Activated CD4-positive, alpha-beta T cell treated with anti-CD3 and anti-CD28 coated beads for 36 hours (primary cell): ENCODE data around the gene RNU1-3. TPM values are rescaled to one million over a fixed set of nuclear protein-coding genes. Genes with fewer than 3 reads are reported as not detected.
"Not testable (repeated sequence)": the region's sequence is repeated elsewhere in the genome, so short reads cannot be mapped to it uniquely, and the experiment has no call there.

Experiments used
- ATAC-seq: fragments of 200-7000 bp; cut with Tn5 transposase; one replicate; pipeline ENCODE4 v1.10.0; 2021; ENCODE audit warnings: mild to moderate bottlenecking, moderate library complexity
- CTCF ChIA-PET: fragments of 350-600 bp; sonication (Branson Sonifier 250); formaldehyde crosslinking; loops from one replicate; lab custom pipeline; 2021; ENCODE audit warnings: antibody characterized with exemption; lab: Charles Lee
- POLR2A ChIA-PET: fragments of 350-600 bp; sonication (Branson Sonifier 250); formaldehyde crosslinking; loops from one replicate; lab custom pipeline; 2021; ENCODE audit warnings: antibody characterized with exemption, inconsistent platforms; lab: Charles Lee
- DNase-seq: peaks from one replicate; pipeline ENCODE4 v3.0.0-alpha.2; 2020
- H3K27ac Mint-ChIP-seq: one replicate; pipeline ENCODE4 v1.8.0; 2021; ENCODE audit warnings: mixed read lengths
- H3K27me3 Mint-ChIP-seq: one replicate; pipeline ENCODE4 v1.8.0; 2021; ENCODE audit warnings: mixed read lengths
- H3K36me3 Mint-ChIP-seq: one replicate; pipeline ENCODE4 v1.8.0; 2021; ENCODE audit warnings: low read depth, mixed read lengths
- H3K4me1 Mint-ChIP-seq: one replicate; pipeline ENCODE4 v1.8.0; 2021; ENCODE audit warnings: mixed read lengths
- H3K4me3 Mint-ChIP-seq: one replicate; pipeline ENCODE4 v1.8.0; 2021; ENCODE audit warnings: mild to moderate bottlenecking, moderate library complexity, mixed read lengths
- H3K9me3 Mint-ChIP-seq: one replicate; pipeline ENCODE4 v1.8.0; 2021; ENCODE audit warnings: low read depth, mixed read lengths
- intact Hi-C, 2 experiments: fragments of 100-400 bp; cut with DNase I in 1 of 2; cut with micrococcal nuclease in 1 of 2; formaldehyde crosslinking; loops; one replicate each; pipeline versions ENCODE4 v1.14.2 to v1.15.1; 2022 to 2024; cut with DNase I, micrococcal nuclease
- total RNA-seq, 2 experiments: library from RNA; stranded (reverse); gene quantifications; one replicate each; pipeline ENCODE4 v1.2.3, GENCODE V29; 2021

The RNU1-3 gene
- total RNA-seq, 2 experiments from 2014 or later: 1,573 to 2,291 TPM

DNA sequence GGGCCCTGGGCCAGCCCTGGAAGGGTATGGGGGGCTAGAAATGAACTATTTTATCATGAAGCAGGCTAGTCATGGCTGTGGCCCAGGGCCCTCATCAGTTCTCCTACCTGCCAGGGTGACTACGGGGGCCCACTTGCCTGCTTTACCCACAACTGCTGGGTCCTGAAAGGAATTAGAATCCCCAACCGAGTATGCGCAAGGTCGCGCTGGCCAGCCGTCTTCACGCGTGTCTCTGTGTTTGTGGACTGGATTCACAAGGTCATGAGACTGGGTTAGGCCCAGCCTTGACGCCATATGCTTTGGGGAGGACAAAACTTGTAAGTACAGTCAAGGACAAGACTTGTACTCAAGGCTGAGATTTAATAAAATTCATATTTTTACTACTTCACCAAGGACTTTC, 16.8 kb downstream of the RNU1-3 start:
- CTCF ChIA-PET, POLR2A ChIA-PET, H3K36me3 Mint-ChIP-seq, H3K27me3 Mint-ChIP-seq, H3K4me1 Mint-ChIP-seq, H3K27ac Mint-ChIP-seq, H3K4me3 Mint-ChIP-seq, ATAC-seq, DNase-seq, intact Hi-C loops, H3K9me3 Mint-ChIP-seq: not testable (repeated sequence)

DNA sequence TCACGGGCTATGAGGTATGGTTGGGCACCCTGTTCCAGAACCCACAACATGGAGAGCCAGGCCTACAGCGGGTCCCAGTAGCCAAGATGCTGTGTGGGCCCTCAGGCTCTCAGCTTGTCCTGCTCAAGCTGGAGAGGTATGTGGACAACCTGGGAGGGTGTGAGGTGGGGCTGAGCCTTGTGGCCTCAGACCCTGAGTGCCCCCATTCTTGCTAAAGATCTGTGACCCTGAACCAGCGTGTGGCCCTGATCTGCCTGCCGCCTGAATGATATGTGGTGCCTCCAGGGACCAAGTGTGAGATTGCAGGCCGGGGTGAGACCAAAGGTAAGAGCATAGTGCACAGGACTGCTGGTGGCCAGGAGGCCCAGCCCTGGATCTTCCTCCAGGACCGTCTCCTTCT, 17.4 kb downstream of the RNU1-3 start:
- intact Hi-C loops, H3K4me1 Mint-ChIP-seq, H3K27me3 Mint-ChIP-seq, H3K4me3 Mint-ChIP-seq, H3K9me3 Mint-ChIP-seq, ATAC-seq, H3K27ac Mint-ChIP-seq, CTCF ChIA-PET, H3K36me3 Mint-ChIP-seq, POLR2A ChIA-PET: not testable (repeated sequence)
- peak; percentile 14 for DNase-seq

DNA sequence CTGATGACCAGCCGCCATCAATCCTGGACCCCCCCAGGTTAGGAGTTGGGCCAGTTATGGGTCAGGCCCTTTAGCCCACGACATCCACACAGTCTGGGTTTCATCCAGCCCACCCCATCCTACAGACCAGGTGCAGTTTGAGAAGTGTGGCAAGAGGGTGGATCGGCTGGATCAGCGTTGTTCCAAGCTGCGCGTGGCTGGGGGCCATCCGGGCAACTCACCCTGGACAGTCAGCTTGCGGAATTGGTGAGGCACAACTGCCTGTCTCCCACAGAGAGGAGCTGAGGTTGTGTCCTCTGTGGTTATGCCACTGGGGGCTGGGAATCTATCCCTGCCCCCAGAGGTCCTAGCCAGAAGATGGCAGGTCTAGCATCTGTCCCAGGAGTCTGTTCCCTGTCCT, 18.0 kb downstream of the RNU1-3 start:
- POLR2A ChIA-PET, H3K27ac Mint-ChIP-seq, H3K9me3 Mint-ChIP-seq, ATAC-seq, H3K4me3 Mint-ChIP-seq, intact Hi-C loops, H3K27me3 Mint-ChIP-seq, H3K36me3 Mint-ChIP-seq, H3K4me1 Mint-ChIP-seq, CTCF ChIA-PET: not testable (repeated sequence)
- peak; percentile 2 for DNase-seq

DNA sequence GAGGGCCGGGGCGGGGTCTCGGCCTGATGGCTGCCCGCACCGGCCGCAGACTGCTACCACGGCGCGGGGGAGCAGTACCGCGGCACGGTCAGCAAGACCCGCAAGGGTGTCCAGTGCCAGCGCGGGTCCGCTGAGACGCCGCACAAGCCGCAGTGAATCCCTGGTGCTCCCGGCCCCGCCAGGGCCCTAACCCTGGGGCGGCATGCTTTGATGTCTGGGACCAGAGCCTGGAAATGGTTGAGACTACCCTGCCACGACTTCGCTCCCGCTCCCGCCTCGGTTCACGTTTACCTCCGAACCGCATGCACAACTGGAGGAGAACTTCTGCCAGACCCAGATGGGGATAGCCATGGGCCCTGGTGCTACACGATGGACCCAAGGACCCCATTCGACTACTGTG, 18.5 kb downstream of the RNU1-3 start:
- H3K27ac Mint-ChIP-seq, POLR2A ChIA-PET, H3K4me1 Mint-ChIP-seq, H3K9me3 Mint-ChIP-seq, H3K36me3 Mint-ChIP-seq, H3K27me3 Mint-ChIP-seq, ATAC-seq, CTCF ChIA-PET, intact Hi-C loops, H3K4me3 Mint-ChIP-seq: not testable (repeated sequence)
- DNase-seq: peak; percentile 2

DNA sequence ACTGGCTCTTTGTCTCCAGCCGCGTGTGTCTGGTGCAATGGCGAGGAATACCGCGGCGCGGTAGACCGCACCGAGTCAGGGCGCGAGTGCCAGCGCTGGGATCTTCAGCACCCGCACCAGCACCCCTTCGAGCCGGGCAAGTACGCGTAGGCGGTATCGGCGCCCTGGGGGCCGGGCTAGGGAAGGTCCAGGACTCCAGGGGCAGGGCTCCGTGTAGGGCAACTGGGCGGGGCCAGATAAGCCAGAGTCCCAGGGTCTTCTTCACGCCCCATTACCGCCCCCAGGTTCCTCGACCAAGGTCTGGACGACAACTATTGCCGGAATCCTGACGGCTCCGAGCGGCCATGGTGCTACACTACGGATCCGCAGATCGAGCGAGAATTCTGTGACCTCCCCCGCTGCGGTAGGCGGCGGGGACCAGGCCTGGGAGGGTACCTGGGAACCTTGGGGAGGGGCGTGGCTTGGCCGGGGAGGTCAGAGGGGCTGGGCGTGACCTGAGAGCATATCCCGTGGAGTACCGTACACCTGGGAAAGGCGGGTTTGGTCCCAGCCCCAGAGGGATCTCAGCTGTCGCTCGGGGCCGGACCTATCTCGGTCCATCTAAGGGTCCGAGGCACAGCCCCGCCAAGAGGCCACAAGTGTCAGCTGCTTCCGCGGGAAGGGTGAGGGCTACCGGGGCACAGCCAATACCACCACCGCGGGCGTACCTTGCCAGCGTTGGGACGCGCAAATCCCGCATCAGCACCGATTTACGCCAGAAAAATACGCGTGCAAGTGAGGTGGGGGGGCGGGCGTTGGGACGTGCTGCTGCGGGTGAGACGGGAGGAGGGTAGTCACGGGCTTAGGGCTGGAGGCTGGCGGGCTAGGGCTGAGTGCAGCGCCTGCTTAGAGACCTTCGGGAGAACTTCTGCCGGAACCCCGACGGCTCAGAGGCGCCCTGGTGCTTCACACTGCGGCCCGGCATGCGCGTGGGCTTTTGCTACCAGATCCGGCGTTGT, 19.3 kb downstream of the RNU1-3 start:
- H3K27ac Mint-ChIP-seq, H3K4me1 Mint-ChIP-seq, H3K36me3 Mint-ChIP-seq, ATAC-seq, H3K4me3 Mint-ChIP-seq, H3K9me3 Mint-ChIP-seq, POLR2A ChIA-PET, CTCF ChIA-PET, intact Hi-C loops, H3K27me3 Mint-ChIP-seq: not testable (repeated sequence)
- DNase-seq: peak; percentile 66

DNA sequence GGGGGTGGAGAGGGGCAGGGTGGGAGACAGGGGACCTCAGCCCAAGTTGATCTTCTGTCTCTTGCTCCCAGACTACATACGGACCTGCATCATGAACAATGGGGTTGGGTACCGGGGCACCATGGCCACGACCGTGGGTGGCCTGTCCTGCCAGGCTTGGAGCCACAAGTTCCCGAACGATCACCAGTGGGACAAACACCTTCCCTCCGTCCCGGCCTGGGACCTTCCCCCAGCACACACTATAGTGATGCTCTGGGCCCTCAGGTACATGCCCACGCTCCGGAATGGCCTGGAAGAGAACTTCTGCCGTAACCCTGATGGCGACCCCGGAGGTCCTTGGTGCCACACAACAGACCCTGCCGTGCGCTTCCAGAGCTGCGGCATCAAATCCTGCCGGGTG, 20.0 kb downstream of the RNU1-3 start:
- ATAC-seq, H3K4me1 Mint-ChIP-seq, H3K36me3 Mint-ChIP-seq: not testable (repeated sequence)

DNA sequence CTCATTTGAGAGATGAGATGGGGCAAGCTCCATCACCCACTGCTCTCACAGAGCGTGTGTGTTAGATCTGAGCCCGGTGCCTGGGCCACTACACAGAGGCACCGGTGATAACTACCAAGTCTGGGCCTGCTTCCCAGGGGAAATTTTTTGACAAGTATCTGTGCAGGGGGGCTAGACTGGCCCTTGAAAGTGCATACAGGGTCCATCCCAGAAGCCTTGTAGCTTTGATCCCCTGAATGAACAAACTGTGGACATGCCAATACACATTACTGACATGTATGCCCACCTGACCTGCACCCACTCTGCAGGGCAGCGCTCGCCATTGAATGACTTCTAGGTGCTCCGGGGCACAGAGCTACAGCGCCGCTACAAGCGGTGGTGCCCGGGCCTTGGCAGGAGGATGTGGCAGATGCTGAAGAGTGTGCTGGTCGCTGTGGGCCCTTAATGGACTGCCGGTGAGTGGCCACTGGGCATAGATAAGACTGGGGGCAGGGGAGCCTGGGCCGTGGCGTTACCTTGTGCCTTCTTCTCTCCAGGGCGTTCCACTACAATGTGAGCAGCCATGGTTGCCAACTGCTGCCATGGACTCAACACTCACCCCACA, 20.6 kb downstream of the RNU1-3 start:
- H3K27ac Mint-ChIP-seq, intact Hi-C loops, H3K9me3 Mint-ChIP-seq, CTCF ChIA-PET, H3K27me3 Mint-ChIP-seq, H3K36me3 Mint-ChIP-seq, H3K4me3 Mint-ChIP-seq, H3K4me1 Mint-ChIP-seq, ATAC-seq: not testable (repeated sequence)
- peak; percentile 14 for DNase-seq
- POLR2A ChIA-PET: interaction anchor here (1.2 kb wide), 1 partner anchor 250 kb away, joined by 6 read pairs; no protein-coding TSS in a partner anchor

More for the DNA sequence above, 20.0 kb downstream of the RNU1-3 start:
- intact Hi-C loops, H3K9me3 Mint-ChIP-seq, POLR2A ChIA-PET, H3K4me3 Mint-ChIP-seq, CTCF ChIA-PET, H3K27me3 Mint-ChIP-seq, H3K27ac Mint-ChIP-seq, DNase-seq: not testable (repeated sequence)

DNA sequence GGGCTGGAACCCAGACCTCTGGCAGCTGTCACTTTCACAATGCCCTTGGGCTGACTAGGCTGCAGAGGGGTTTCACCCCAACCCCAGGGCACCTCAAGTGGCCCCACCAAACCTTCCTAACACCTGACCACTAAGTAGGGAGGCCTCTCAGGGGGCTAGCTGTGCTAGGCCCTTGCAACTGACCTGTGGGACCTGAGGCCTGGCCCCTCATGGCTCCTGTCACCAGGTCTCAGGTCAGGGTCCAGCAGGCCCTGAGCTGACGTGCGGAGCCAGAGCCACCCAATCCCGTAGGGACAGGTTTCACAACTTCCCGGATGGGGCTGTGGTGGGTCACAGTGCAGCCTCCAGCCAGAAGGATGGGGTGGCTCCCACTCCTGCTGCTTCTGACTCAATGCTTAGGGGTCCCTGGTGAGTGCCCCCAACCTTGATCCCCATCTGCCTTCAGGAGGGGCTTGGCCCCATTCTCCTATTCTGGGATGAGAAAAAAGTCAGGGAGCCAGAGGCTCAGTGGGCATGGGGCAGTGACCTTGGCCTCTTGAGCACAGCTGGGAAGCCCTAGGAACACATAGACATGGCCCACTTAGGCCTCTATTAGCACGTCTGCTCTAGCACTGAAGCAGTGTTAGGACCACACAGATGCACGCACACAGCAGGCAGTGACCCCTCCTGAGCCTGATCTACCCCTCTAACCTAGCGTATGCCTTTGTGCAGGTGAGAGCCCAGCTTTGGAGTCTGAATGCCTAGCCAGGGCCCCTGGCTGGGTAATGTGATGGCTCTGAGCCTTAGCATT, 21.3 kb downstream of the RNU1-3 start:
- H3K36me3 Mint-ChIP-seq, H3K27me3 Mint-ChIP-seq, intact Hi-C loops, H3K27ac Mint-ChIP-seq, H3K4me1 Mint-ChIP-seq, H3K4me3 Mint-ChIP-seq, H3K9me3 Mint-ChIP-seq: not testable (repeated sequence)
- peak; percentile 15 for DNase-seq
- CTCF ChIA-PET: interaction anchor here (1.2 to 1.3 kb wide), 2 partner anchors 25 to 306 kb away, joined by 3 to 4 read pairs; no protein-coding TSS in a partner anchor
- peak; percentile 3 for ATAC-seq
- POLR2A ChIA-PET: interaction anchor here (0.6 to 1.3 kb wide), 3 partner anchors 13 to 251 kb away, joined by 3 to 6 read pairs (median 3); no protein-coding TSS in a partner anchor

DNA sequence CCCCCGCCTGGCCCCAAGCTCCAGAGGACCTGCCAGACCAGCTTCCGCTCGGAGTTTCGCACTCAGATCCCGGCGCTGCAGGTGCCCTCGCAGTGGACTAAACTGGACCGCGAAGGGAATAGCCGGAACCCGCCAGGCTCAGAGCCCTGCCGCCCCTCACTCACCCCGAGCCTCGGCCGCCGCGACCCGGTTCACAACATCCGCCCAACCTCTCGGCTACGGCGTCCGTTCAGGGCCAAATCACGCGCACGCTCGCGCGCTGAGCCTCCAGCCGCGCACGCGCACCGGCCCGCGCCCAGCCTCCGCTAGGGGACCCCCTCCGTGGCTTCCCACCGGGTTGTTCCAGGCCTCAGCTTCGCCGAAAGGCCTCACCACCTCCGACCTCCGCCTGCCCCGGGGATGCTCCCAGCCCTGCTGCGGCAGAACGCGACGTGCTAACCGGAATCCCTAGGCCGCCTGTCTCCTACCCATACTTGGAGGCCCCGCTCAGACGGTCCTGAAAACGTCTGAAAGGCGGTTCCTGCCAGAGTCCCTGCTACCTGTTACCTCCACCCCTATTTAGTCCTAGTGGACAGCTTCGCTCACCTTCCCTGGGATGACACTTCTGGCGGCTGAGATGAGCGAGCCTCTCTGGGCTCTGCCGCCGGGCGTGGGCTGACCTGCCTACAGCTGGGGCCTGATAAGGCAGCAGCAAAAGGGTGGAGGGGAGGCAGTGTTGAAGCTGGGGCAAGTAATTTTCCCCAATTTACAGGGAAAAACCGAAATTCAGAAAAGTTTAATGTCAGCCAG, 22.1 kb downstream of the RNU1-3 start:
- not testable (repeated sequence) for H3K36me3 Mint-ChIP-seq, H3K4me3 Mint-ChIP-seq, H3K9me3 Mint-ChIP-seq, H3K4me1 Mint-ChIP-seq, H3K27ac Mint-ChIP-seq, H3K27me3 Mint-ChIP-seq
- intact Hi-C loops: loop anchor here (1.0 kb wide), 8 partner anchors 29 to 367 kb away; partner anchors contain the start of genes ATP13A2 (in 1 of the 2), NBPF1 (in 1 of the 2), NECAP2 (in 1 of the 2) and RNU1-1 (in 1 of the 2)
- peak; percentile 100 for DNase-seq
- CTCF ChIA-PET: interaction anchor here (0.8 to 1.3 kb wide), 5 partner anchors 9 to 307 kb away, joined by 3 to 4 read pairs (median 3); no protein-coding TSS in a partner anchor
- POLR2A ChIA-PET: interaction anchor here (0.5 to 1.6 kb wide), 6 partner anchors 83 to 459 kb away, joined by 3 to 6 read pairs (median 3); no protein-coding TSS in a partner anchor
- peak; percentile 83 for ATAC-seq

DNA sequence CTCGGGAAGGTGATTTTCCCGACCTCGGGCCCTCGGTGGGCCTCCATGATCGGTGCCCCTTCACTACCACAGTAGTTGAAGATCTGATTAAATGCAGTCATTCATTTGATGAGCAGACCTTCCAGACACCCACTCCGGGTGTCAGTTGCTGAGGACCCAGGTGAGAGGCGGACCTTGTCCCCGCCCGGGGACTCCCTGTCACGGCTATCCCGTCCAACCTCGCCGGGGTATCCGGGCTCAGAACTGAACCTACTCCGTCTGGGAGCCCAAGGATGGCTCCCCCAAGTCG, 22.6 kb downstream of the RNU1-3 start:
- no peak overlapping the region for H3K27ac Mint-ChIP-seq
- no peak overlapping the region for H3K4me3 Mint-ChIP-seq
- no peak for DNase-seq
- peak; percentile 47 for ATAC-seq
- H3K36me3 Mint-ChIP-seq: no peaks in the 10 kb centered on the region
- H3K9me3 Mint-ChIP-seq: no peaks in the 10 kb centered on the region
- H3K27me3 Mint-ChIP-seq: no peaks in the 10 kb centered on the region
- peaks cover 3% of the 10 kb centered on the region for H3K4me1 Mint-ChIP-seq
- ChIA-PET POLR2A (interaction anchor here (0.5 to 1.6 kb wide), 4 partner anchors 131 to 459 kb away, joined by 3 to 6 read pairs (median 3); no protein-coding TSS in a partner anchor), CTCF (interaction anchor here (0.8 to 1.3 kb wide), 4 partner anchors 8 to 74 kb away, joined by 3 to 4 read pairs (median 3); no protein-coding TSS in a partner anchor)
- intact Hi-C loops: loop anchor here (1.0 kb wide), 8 partner anchors 29 to 367 kb away; partner anchors contain the start of genes ATP13A2 (in 1 of the 2), NBPF1 (in 1 of the 2), NECAP2 (in 1 of the 2) and RNU1-1 (in 1 of the 2)
